Measurements from ENCODE around the gene ETNK2. TPM values are rescaled to one million over a fixed set of nuclear protein-coding genes. Genes with fewer than 3 reads are reported as not detected.

ETNK2 gene
- total RNA-seq, 4 donors from 2014 or later, result 0.66 to 3.1 (median 2.3) TPM

DNA sequence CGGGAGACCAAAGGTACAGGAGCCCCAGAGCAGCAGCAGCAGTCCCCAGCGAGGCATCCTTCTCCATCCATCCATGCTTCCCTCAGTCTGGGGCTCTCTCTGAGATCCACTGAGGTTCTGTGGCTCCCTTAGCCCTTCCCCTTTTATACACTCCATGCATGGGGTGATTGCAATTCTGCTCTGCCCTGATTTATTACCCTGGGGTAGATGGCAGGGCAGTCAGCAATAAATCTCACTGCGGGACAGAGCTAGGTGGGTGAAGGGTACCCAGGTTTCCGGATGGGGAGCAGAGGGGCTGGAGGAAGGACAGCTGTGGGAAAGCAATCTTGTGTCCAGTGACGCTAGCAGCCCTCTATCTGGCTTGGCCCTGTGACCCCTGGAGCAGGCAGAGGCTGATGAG, 14.4 kb upstream of the ETNK2 start, which contains the start of gene REN:
Gene REN, minus strand, starts transcription at position 119 of the 400 bp plus-strand sequence. Its CDS starts 44 bp downstream, at position 75.
- no peaks in the 10 kb centered on the region for H3K36me3 ChIP-seq
- H3K9me3 ChIP-seq, result no peaks in the 10 kb centered on the region
- no peak for ATAC-seq
- DNase-seq, result no peak
- in situ Hi-C loops (cut with MboI; ENCODE audit: low sequenced_read_pairs in 4 of 4), result loop anchor here in 3 of 4 donors (5.0 to 25.0 kb wide), 5 partner anchors 36 to 346 kb away; partner anchors contain the start of gene MDM4 (in 1 of the 3)
- H3K4me3 ChIP-seq, result no peak within 1 kb of the TSS
- no peak within 1 kb of the TSS for H3K27ac ChIP-seq
- peaks cover 0 to 3% (median 0%) of the 10 kb centered on the region in 3 donors for H3K27me3 ChIP-seq
- peaks cover 0 to 3% of the 10 kb centered on the region in 2 donors for H3K4me1 ChIP-seq
- intact Hi-C loops (cut with DNase I; ENCODE audit: low total_unique reads), result no loop called here
- TF ChIP-seq POLR2A (IDR thresholded peaks at IDR 0.05), result no peak
- TF ChIP-seq, protein P1, sequence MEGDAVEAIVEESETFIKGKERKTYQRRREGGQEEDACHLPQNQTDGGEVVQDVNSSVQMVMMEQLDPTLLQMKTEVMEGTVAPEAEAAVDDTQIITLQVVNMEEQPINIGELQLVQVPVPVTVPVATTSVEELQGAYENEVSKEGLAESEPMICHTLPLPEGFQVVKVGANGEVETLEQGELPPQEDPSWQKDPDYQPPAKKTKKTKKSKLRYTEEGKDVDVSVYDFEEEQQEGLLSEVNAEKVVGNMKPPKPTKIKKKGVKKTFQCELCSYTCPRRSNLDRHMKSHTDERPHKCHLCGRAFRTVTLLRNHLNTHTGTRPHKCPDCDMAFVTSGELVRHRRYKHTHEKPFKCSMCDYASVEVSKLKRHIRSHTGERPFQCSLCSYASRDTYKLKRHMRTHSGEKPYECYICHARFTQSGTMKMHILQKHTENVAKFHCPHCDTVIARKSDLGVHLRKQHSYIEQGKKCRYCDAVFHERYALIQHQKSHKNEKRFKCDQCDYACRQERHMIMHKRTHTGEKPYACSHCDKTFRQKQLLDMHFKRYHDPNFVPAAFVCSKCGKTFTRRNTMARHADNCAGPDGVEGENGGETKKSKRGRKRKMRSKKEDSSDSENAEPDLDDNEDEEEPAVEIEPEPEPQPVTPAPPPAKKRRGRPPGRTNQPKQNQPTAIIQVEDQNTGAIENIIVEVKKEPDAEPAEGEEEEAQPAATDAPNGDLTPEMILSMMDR (IDR thresholded peaks at IDR 0.05 in 4 of 5, conservative IDR thresholded peaks at IDR 0.05 in 1 of 5), result no peak

DNA sequence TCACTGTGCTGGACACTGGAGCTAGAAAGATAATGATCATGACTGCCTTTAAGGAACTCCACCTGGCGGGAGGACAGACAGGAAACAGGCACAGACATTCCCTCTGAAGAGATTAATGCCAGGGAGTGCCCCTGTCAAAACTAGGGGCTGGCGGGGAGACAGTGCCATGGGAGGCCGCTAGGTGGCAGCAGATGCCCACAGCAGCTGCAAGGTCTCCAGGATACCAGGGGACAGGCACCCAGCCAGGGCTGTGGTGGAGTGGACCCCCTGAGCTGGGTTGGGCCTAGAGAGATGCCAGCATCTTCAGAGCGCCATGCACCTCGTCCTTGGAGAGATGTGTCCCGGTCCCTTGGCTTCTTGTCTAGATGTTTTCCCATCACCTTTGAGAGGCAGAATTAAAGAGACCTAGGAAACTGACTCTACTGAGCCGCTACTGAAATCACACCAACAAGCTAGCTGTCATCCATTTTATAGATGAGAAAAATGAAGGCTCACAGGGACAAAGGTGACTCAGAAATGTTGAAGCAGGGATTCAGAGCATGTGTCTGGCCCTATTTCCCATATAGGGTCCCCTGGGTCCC, 10.7 kb upstream of the ETNK2 start:
- no peak for TF ChIP-seq POLR2A (IDR thresholded peaks at IDR 0.05)
- TF ChIP-seq, protein P1 (IDR thresholded peaks at IDR 0.05 in 4 of 5, conservative IDR thresholded peaks at IDR 0.05 in 1 of 5), result peak; percentile 95 to 100 (median 98)
- intact Hi-C loops (cut with DNase I; ENCODE audit: low total_unique reads) (loop anchor here (1.0 to 2.0 kb wide), 3 partner anchors 36 to 201 kb away; no protein-coding TSS in a partner anchor), in situ Hi-C loops (cut with MboI; ENCODE audit: low sequenced_read_pairs in 4 of 4) (loop anchor here in 2 of 4 donors (10.0 to 25.0 kb wide), 2 partner anchors 202 to 350 kb away; partner anchors contain the start of gene MDM4 (in 1 of the 2))
- no peaks in the 10 kb centered on the region for H3K9me3 ChIP-seq
- H3K27ac ChIP-seq, result no peak overlapping the region
- no peak overlapping the region for H3K4me3 ChIP-seq
- peaks cover 0 to 3% (median 0%) of the 10 kb centered on the region in 3 donors for H3K27me3 ChIP-seq
- peak; percentile 30 to 64 for DNase-seq
- no peaks in the 10 kb centered on the region for H3K36me3 ChIP-seq
- ATAC-seq, result peak; percentile 76 to 81
- peaks cover 0 to 3% of the 10 kb centered on the region in 2 donors for H3K4me1 ChIP-seq

DNA sequence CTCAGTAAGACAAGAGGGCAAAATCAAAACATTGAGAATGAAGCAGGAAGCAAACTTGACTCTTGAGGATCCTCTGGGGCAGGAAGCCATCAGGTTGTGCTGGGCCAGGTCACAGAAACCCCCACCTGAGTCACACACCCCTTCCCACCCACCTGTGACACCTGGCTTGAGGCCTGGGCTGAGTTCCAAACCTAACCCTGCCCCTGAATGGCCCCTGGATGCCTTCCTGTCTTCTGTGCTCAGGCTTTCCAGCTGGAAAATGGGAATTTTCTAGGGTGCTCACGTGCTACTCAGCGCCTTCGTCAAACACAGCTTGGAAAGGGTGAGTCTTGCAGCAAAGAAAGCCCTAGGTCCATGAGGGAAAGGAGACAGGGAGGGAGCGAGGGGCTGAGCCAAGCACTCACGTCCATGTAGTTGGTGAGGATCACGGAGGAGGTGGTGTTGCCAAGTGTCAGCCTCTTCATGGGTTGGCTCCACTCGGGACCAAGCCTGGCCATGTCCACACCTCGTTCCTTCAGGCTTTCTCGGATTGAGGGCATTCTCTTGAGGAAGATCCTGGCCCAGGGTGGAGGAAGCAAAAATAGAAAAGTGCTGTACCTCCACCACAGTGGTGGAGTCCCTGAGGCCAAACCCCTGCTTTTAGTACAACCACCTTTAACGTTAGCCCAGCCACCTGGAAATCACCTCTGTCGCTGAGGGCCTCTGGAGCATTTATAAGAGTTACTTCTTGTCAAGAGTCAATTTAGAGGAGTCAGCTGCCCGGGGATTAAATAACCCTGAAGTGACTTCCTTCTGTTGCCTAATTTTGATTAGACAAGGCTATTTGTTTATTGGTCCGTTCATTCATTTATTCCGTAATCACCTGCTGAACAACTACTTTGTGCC, 10.0 kb upstream of the ETNK2 start:
- in situ Hi-C loops (cut with MboI; ENCODE audit: low sequenced_read_pairs in 4 of 4), result loop anchor here in 2 of 4 donors (10.0 to 25.0 kb wide), 2 partner anchors 203 to 350 kb away; partner anchors contain the start of gene MDM4 (in 1 of the 2)
- intact Hi-C loops (cut with DNase I; ENCODE audit: low total_unique reads), result loop anchor here (1.0 to 2.0 kb wide), 3 partner anchors 37 to 201 kb away; no protein-coding TSS in a partner anchor
- H3K27me3 ChIP-seq, result peaks cover 0 to 3% (median 0%) of the 10 kb centered on the region in 3 donors
- H3K27ac ChIP-seq, result no peak overlapping the region
- peaks cover 0 to 3% of the 10 kb centered on the region in 2 donors for H3K4me1 ChIP-seq
- H3K9me3 ChIP-seq, result no peaks in the 10 kb centered on the region
- DNase-seq (no peak), ATAC-seq (no peak)
- no peak overlapping the region for H3K4me3 ChIP-seq
- TF ChIP-seq, protein P1 (IDR thresholded peaks at IDR 0.05 in 4 of 5, conservative IDR thresholded peaks at IDR 0.05 in 1 of 5), result no peak
- TF ChIP-seq POLR2A (IDR thresholded peaks at IDR 0.05), result no peak
- H3K36me3 ChIP-seq, result no peaks in the 10 kb centered on the region

DNA sequence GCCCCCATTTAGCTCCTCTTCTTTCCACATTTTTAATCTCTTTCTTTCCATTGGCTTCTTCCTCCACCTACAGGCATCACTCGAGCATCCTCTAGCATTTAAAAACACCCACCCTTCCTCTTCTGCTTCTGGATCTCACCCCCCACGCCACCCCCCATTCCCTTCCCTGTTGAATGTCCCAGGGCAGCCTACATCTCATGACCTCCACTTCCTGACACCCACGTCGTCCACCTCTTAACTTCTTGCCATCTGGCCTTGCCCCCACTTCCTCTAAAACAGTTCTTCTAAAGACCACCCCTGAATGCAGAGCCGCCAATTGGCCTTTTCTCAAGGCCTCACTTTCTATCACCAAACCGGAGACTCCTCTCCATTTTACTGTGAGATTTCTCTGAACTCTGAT, 6.1 kb upstream of the ETNK2 start:
- in situ Hi-C loops (cut with MboI; ENCODE audit: low sequenced_read_pairs in 4 of 4), result loop anchor here in 1 of 4 donors (5.0 to 25.0 kb wide), 2 partner anchors 204 to 354 kb away; partner anchors contain the start of gene MDM4

More for the DNA sequence above, 6.1 kb upstream of the ETNK2 start:
- no peaks in the 10 kb centered on the region for H3K36me3 ChIP-seq
- TF ChIP-seq, protein P1 (IDR thresholded peaks at IDR 0.05 in 4 of 5, conservative IDR thresholded peaks at IDR 0.05 in 1 of 5), result no peak
- TF ChIP-seq POLR2A (IDR thresholded peaks at IDR 0.05), result no peak
- H3K27me3 ChIP-seq, result peaks cover 0 to 5% (median 4%) of the 10 kb centered on the region in 3 donors
- no peaks in the 10 kb centered on the region for H3K9me3 ChIP-seq
- intact Hi-C loops (cut with DNase I; ENCODE audit: low total_unique reads), result no loop called here
- H3K4me1 ChIP-seq, result peaks cover 0 to 3% of the 10 kb centered on the region in 2 donors
- ATAC-seq (no peak), DNase-seq (no peak)
- no peak overlapping the region for H3K27ac ChIP-seq
- no peak overlapping the region for H3K4me3 ChIP-seq
